ENCODE measurements around the gene WDR45. TPM values are rescaled to one million over a fixed set of nuclear protein-coding genes. Genes with fewer than 3 reads are reported as not detected.

Gene WDR45
- total RNA-seq, 1 experiment from 2014 or later: 49.3 TPM

GRCh38 chrX:49059201-49059600 lies 20.5 kb downstream of the WDR45 start:
- Histone ChIP-seq H3K4me3 (ENCODE audit: low read depth in 2 of 2, low read length in 2 of 2) (no peak overlapping the region), H3K27ac (ENCODE audit: low read length) (no peak overlapping the region), H3K9me3 (ENCODE audit: control insufficient read depth, insufficient read depth, low read depth, low read length) (no peaks in the 10 kb centered on the region), H3K4me1 (ENCODE audit: control insufficient read depth, insufficient read depth, low read length) (no peaks in the 10 kb centered on the region; the same call in 1 of the 2 replicates), H3K27me3 (ENCODE audit: control insufficient read depth, insufficient read depth, low read length) (no peaks in the 10 kb centered on the region), H3K36me3 (ENCODE audit: control insufficient read depth, insufficient read depth, low read length) (no peaks in the 10 kb centered on the region; the same call in 1 of the 2 replicates)
- TF ChIP-seq SIN3A (IDR thresholded peaks at IDR 0.05; ENCODE audit: borderline replicate concordance, insufficient read depth, low read depth, low read length) (no peak), TCF7L2 (IDR thresholded peaks at IDR 0.05; ENCODE audit: low read depth, low read length) (no peak), REST (IDR thresholded peaks at IDR 0.05; ENCODE audit: insufficient read depth in 1 of 2, low read depth in 2 of 2, low read length in 1 of 2) (no peak), POLR2AphosphoS5 (IDR thresholded peaks at IDR 0.05; ENCODE audit: low read depth, low read length) (no peak), CTCF (IDR thresholded peaks at IDR 0.05) (no peak)
- ChIA-PET POLR2A (interaction anchor here (0.5 kb wide), 2 partner anchors 74 to 112 kb away, joined by 3 to 5 read pairs; partner anchors contain the start of gene PLP2), CTCF (interaction anchor here (0.6 kb wide), 1 partner anchor 134 kb away, joined by 3 read pairs; no protein-coding TSS in a partner anchor)
- BruUV-seq (replicated peaks): no TSS peak
- in situ Hi-C loops (cut with HindIII; ENCODE audit: low pct_unique_long_range_greater_than_20kb, low sequenced_read_pairs): no loop called here
- no peak for DNase-seq (ENCODE audit: low read depth, low spot score)
- intact Hi-C loops (cut with micrococcal nuclease; ENCODE audit: unreplicated experiment): no loop called here
- no peak for ATAC-seq

GRCh38 chrX:49058794-49059193 lies 20.9 kb downstream of the WDR45 start, which contains the start of gene CCDC120:
TSS of gene CCDC120 (plus strand) at chrX:49058999. CDS start at chrX:49062042, 3,043 bp downstream.
- H3K4me1 ChIP-seq (ENCODE audit: control insufficient read depth, insufficient read depth, low read length): peaks cover 3% of the 10 kb centered on the region; the same call in 1 of the 2 replicates
- H3K4me3 ChIP-seq (ENCODE audit: low read depth in 2 of 2, low read length in 2 of 2): no peak within 1 kb of the TSS
- no peak for ATAC-seq
- ChIA-PET CTCF (interaction anchor here (0.6 kb wide), 1 partner anchor 134 kb away, joined by 3 read pairs; no protein-coding TSS in a partner anchor), POLR2A (interaction anchor here (0.5 kb wide), 2 partner anchors 74 to 113 kb away, joined by 3 to 5 read pairs; partner anchors contain the start of gene PLP2)
- no peaks in the 10 kb centered on the region for H3K27me3 ChIP-seq (ENCODE audit: control insufficient read depth, insufficient read depth, low read length)
- no peaks in the 10 kb centered on the region for H3K9me3 ChIP-seq (ENCODE audit: control insufficient read depth, insufficient read depth, low read depth, low read length)
- intact Hi-C loops (cut with micrococcal nuclease; ENCODE audit: unreplicated experiment) (no loop called here), in situ Hi-C loops (cut with HindIII; ENCODE audit: low pct_unique_long_range_greater_than_20kb, low sequenced_read_pairs) (no loop called here)
- no peak for TF ChIP-seq CTCF (IDR thresholded peaks at IDR 0.05)
- no peak for TF ChIP-seq POLR2AphosphoS5 (IDR thresholded peaks at IDR 0.05; ENCODE audit: low read depth, low read length)
- TF ChIP-seq SIN3A (IDR thresholded peaks at IDR 0.05; ENCODE audit: borderline replicate concordance, insufficient read depth, low read depth, low read length): no peak
- no peak for TF ChIP-seq REST (IDR thresholded peaks at IDR 0.05; ENCODE audit: insufficient read depth in 1 of 2, low read depth in 2 of 2, low read length in 1 of 2)
- no peak for TF ChIP-seq TCF7L2 (IDR thresholded peaks at IDR 0.05; ENCODE audit: low read depth, low read length)
- DNase-seq (ENCODE audit: low read depth, low spot score): no peak
- H3K36me3 ChIP-seq (ENCODE audit: control insufficient read depth, insufficient read depth, low read length): no peaks in the 10 kb centered on the region; the same call in 1 of the 2 replicates
- no TSS peak for BruUV-seq (replicated peaks)
- H3K27ac ChIP-seq (ENCODE audit: low read length): no peak within 1 kb of the TSS
